ENCODE data around the gene APMAP. TPM values are rescaled to one million over a fixed set of nuclear protein-coding genes. Genes with fewer than 3 reads are reported as not detected.
"Not testable (repeated sequence)": the region's sequence is repeated elsewhere in the genome, so short reads cannot be mapped to it uniquely, and the experiment has no call there.

Gene APMAP
- total RNA-seq, 1 experiment from 2014 or later: 169 TPM

- DNase-seq (ENCODE audit: low spot score): no peak
These were observed 15.1 kb upstream of the APMAP start for GRCh38 chr20:25007491-25008305.

- DNase-seq (ENCODE audit: low spot score): no peak
These were observed 14.0 kb upstream of the APMAP start for GRCh38 chr20:25006431-25007167.

GRCh38 chr20:25005661-25006060, 13.1 kb upstream of the APMAP start:
- no peak for DNase-seq (ENCODE audit: low spot score)

- peak; percentile 16 for DNase-seq (ENCODE audit: low spot score)
These were observed 12.7 kb upstream of the APMAP start for GRCh38 chr20:25005220-25005619.

GRCh38 chr20:25003002-25003401, 10.5 kb upstream of the APMAP start:
- no peak for DNase-seq (ENCODE audit: low spot score)

- DNase-seq (ENCODE audit: low spot score): not testable (repeated sequence)
These were observed 8.8 kb upstream of the APMAP start for GRCh38 chr20:25001323-25001722.

- DNase-seq (ENCODE audit: low spot score): peak; percentile 96
These were observed 7.8 kb upstream of the APMAP start for GRCh38 chr20:25000268-25000801.

- DNase-seq (ENCODE audit: low spot score): no peak
These were observed 7.0 kb upstream of the APMAP start for GRCh38 chr20:24999568-24999967.

GRCh38 chr20:24998631-24999445, 6.3 kb upstream of the APMAP start:
- no peak for DNase-seq (ENCODE audit: low spot score)

- no peak for DNase-seq (ENCODE audit: low spot score)
These were observed 5.6 kb upstream of the APMAP start for GRCh38 chr20:24998121-24998520.

- DNase-seq (ENCODE audit: low spot score): no peak
These were observed 4.2 kb upstream of the APMAP start for GRCh38 chr20:24996449-24997377.

GRCh38 chr20:24995741-24996448, 3.3 kb upstream of the APMAP start:
- peak; percentile 55 for DNase-seq (ENCODE audit: low spot score)

- DNase-seq (ENCODE audit: low spot score): peak; percentile 72
These were observed 2.2 kb upstream of the APMAP start for GRCh38 chr20:24994470-24995368.

- no peak for DNase-seq (ENCODE audit: low spot score)
These were observed 1.6 kb upstream of the APMAP start for GRCh38 chr20:24994186-24994465.

- peak; percentile 42 for DNase-seq (ENCODE audit: low spot score)
These were observed 1.0 kb upstream of the APMAP start for GRCh38 chr20:24993337-24994185.

GRCh38 chr20:24991897-24992486, 559 bp downstream of the APMAP start:
- DNase-seq (ENCODE audit: low spot score): no peak

GRCh38 chr20:24990810-24991252, 1.7 kb downstream of the APMAP start:
- DNase-seq (ENCODE audit: low spot score): no peak

- no peak for DNase-seq (ENCODE audit: low spot score)
These were observed 3.4 kb downstream of the APMAP start for GRCh38 chr20:24989162-24989561.

All from A172 (cell line).